Peyer's patch (tissue), 4 donors: ENCODE data around the gene MCF2.

Source experiments
- CTCF ChIP-seq, 6 experiments: fragments of 450-650 bp in 4 of 6; fragments of 200-600 bp in 2 of 6; sonication (generic) in 1 of 6; IDR thresholded peaks; one replicate each; pipeline ENCODE4 v1.5.1; 2017 to 2019; ENCODE audit warnings: antibody characterized with exemption in 6 of 6, mild to moderate bottlenecking in 3 of 6, moderate library complexity in 1 of 6
- POLR2A ChIP-seq, 2 donors: fragments of 450-650 bp; IDR thresholded peaks; one replicate each; pipeline ENCODE4 v1.5.1; 2017; ENCODE audit warnings: antibody characterized with exemption in 2 of 2, mild to moderate bottlenecking in 2 of 2, moderate library complexity in 2 of 2

GRCh38 chrX:139639253-139639652 lies 68.7 kb downstream of the MCF2 start:
- no peak for TF ChIP-seq CTCF (IDR thresholded peaks at IDR 0.05)
- no peak for TF ChIP-seq POLR2A (IDR thresholded peaks at IDR 0.05)
